RPMI8226 (cell line): ENCODE data around the gene CHN2.

Experiments
- DNase-seq: peaks from one replicate; pipeline ENCODE4 v3.0.0-alpha.2; 2015

Gene CHN2

GRCh38 chr7:29412912-29413311 is 218.3 kb downstream of the CHN2 start:
- DNase-seq: no peak

- DNase-seq: no peak
Measured at GRCh38 chr7:29413626-29414136, 219.1 kb downstream of the CHN2 start.

DNA sequence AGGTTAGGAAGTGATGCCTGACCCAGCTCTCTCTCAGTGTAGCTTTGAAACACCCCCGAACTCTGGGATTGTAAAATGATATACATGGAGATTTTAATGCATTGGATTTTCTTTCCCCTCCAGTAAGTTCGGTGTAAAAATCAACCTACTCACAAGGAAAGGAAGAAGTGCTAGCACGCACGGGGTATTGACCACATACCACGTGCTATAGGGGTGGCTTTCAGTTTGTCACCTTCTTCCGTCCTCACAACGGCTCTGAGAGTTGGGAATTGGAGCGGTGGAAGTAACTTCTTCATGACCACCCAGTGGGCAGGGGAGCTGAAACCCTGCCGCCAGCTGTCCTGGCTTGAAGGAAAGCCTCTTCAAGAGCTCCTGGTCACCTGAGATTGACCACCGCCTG is 219.6 kb downstream of the CHN2 start:
- no peak for DNase-seq

GRCh38 chr7:29415215-29415614 is 220.6 kb downstream of the CHN2 start:
- no peak for DNase-seq

GRCh38 chr7:29416276-29416937 is 221.8 kb downstream of the CHN2 start:
- no peak for DNase-seq

- no peak for DNase-seq
Measured at GRCh38 chr7:29416938-29417305, 222.3 kb downstream of the CHN2 start.

GRCh38 chr7:29418056-29418455 is 223.5 kb downstream of the CHN2 start:
- no peak for DNase-seq

- no peak for DNase-seq
Measured at GRCh38 chr7:29418651-29419050, 224.1 kb downstream of the CHN2 start.

GRCh38 chr7:29420011-29420410 is 225.4 kb downstream of the CHN2 start:
- DNase-seq: no peak

DNA sequence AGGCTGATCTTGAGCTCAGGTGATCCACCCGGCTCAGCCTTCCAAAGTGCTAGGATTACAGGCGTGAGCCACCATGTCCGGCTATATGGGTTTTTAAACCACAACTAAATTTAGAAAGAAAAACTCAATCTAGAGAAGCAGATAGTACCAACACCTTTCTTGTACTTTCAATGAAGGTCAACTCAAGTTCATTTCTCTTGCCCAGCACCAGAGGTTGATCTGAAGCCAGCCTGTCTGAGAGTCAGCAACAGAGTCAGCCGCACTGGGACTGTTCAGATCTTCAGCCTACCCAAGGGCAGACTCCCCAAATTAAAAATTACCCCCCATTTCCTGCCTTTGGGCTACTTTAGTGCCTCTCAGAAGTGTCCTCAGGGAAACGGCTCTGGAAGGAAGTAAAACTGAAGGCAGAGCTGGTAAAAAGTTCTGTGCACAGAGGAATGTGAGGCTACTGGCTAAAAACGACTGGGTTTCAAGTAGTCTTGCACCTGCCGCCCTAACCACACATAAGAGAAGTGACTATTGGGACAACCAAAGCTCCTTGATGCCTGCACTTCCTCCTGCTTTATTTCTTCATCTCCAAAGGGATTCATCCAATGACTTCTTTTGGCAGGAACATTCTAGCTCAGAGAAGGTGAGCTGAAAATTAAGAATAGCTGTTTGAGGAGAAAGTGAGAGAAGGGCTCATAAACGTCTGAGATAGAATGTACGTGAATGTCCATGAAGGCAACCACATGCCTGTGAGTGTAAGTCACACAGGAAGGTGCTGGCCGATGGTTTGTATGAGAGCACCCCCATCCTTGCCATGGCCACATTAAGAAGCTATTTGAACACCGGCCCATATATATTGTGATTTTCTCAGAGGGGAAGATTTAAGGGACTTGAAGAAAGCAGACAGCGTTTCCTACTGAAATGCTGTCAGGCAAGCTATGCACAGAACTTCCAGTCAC is 226.7 kb downstream of the CHN2 start:
- peak; percentile 75 for DNase-seq

GRCh38 chr7:29422829-29423228 is 228.3 kb downstream of the CHN2 start:
- no peak for DNase-seq

DNA sequence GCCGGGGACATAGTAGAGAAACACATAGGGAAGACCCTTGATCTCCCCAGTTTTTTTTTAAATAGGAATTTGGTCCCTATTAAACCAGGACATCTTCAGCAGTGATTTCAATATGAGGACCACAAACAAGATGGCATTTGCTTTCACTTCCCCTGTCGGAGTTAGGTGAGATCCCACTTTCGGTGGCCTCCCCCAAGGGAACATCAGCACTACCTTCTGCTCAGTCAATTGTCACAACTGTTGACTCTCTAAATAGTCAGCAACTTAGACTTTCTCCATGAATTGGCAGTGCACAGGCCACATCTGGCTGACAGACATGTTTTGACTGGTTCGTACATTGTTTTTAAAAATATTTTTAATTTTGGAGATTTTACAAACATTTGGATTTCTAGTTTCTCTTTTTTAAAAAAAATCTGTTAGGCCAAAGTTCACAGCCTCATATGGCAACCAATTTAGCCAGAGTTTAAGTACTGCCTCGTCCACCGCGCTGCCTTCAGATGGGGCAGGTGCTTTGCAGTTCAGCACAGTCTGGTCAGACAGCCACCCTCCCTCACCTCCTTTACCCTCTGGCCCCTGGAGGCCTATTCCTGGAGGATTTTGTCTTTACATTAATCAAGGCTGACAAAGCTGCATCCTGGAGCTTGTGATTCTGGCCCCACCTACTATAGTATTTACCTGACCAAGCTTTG is 229.9 kb downstream of the CHN2 start:
- DNase-seq: peak; percentile 84

- no peak for DNase-seq
Measured at GRCh38 chr7:29424984-29425309, 230.4 kb downstream of the CHN2 start.

DNA sequence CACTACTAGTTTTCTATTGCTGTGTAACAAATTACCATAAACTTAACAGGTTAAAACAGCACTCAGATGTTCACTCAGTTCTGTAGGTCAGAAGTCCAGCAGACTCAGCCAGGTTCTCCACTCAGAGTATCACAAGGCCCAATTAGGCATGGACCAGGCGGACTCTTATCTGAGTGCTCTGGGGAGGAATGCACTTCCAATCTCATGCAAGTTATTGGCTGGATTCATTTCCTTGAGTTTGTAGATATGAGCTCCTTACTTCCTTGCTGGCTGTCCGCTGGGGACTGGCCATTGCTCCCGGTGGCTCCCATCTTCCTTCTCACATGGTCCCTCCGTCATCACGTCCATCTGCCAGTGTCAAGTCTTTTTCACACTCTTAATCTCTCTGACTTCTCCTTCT is 232.0 kb downstream of the CHN2 start:
- DNase-seq: no peak

GRCh38 chr7:29429401-29429800 is 234.8 kb downstream of the CHN2 start:
- DNase-seq: no peak

DNA sequence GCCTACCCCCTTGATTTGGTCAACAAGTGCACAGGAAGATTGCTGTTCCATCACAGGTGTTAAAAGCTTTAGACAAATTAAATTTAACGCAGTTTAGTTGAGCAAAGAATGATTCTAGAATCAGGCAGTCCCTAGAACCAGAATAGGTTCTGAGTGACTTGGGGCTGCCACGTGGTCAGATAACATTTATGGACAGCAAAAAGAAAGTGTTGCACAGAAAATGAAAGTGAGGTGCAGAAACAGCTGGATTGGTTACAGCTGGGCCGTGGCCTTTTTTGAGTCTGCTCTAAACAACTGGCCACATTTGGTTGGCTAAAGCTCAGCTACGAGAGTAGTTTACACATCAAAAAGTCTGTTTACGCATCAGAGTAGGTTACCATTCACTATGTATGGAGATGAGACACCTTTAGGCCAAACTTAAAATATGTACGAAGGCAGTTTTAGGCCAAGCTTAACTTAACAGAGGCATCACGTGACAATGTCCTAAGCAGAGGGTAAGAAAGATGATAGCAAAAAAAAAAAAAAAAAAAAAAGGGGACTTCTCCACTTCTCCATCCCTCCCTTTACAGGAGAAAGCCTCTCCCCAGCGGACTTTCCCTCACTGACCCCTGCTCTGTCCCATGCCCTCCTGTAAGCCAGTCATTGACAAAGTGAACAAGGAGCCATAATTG is 235.8 kb downstream of the CHN2 start:
- peak; percentile 28 for DNase-seq

DNA sequence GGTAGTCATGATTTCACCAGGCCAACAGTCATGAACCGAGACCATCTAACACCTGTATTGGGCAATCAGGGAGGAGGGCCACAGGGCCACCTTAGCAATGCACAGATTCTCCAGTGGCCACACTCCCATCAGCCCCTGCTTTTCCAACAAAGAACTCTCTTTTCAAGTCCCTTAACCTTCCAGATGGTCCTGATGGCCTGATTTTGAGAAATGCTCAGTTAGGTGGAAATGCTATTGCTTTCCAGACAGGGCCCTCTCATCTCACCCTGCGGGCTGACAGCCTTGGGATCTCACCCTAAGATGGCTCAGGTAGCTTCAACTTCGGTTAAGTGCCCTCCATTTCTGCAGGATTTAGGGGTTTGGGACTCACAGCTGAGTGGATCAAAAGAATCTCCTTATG is 237.1 kb downstream of the CHN2 start:
- no peak for DNase-seq

DNA sequence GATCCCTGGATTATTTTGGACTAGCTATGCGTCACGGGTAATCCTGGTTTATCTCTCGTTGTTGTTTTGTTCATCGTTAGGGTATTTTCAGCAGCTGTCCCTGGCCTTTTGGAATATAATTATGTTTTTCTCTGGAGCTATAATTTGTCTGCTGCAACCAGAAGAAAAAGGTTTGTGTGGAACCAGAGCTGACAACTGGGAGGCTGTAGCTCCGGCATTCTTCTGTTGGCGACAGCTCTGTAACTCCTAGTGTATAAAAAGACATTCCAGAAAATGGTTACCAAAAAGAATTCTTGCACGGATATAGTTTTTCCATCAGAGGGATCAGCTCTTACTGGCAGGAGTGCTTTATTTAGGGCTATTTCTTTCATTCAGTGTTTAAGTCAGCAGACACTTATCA is 238.1 kb downstream of the CHN2 start:
- DNase-seq: no peak

GRCh38 chr7:29434380-29434768 is 239.8 kb downstream of the CHN2 start:
- DNase-seq: no peak

- no peak for DNase-seq
Measured at GRCh38 chr7:29435167-29435566, 240.6 kb downstream of the CHN2 start.

- no peak for DNase-seq
Measured at GRCh38 chr7:29435902-29436301, 241.3 kb downstream of the CHN2 start.

DNA sequence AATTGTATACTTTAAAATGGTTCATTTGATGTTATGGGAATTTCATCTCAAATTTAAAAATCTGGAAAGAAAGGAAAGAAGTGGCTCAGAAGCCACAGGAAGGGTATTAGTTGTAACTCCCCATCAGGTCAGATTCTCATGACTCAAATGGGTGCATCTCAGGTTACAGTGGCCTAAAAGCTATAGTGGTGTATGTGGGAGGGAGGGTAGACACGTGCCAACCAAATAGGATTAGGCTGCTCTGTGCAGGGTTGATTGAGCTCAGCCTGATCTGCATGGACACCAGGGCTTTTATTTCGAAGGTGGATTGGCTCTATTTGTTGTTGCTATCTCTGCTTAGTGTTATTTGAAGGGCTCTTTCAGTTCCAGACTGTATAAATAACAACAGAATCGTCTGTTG is 247.6 kb downstream of the CHN2 start:
- DNase-seq: no peak

DNA sequence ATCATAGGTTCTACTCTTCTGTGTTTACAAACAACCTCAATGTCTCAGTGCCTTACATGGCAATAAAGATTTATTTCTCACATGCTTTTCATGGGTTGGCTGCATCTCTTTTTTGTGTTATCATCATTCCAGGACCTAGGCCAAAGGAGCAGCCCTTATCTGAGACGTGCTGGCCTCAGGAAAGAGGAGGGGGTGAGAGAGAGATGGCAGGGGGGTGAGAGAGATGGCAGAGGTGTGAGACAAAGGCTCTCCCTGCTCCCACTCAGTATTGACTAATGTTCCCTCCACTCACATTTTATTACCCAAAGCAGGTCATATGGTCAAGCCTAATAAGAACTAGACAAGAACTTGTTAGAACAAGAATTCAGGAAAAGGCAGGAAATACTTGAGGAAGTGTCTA is 249.0 kb downstream of the CHN2 start:
- DNase-seq: no peak
